Measurements from ENCODE around the gene IL20.

IL20 gene

DNA sequence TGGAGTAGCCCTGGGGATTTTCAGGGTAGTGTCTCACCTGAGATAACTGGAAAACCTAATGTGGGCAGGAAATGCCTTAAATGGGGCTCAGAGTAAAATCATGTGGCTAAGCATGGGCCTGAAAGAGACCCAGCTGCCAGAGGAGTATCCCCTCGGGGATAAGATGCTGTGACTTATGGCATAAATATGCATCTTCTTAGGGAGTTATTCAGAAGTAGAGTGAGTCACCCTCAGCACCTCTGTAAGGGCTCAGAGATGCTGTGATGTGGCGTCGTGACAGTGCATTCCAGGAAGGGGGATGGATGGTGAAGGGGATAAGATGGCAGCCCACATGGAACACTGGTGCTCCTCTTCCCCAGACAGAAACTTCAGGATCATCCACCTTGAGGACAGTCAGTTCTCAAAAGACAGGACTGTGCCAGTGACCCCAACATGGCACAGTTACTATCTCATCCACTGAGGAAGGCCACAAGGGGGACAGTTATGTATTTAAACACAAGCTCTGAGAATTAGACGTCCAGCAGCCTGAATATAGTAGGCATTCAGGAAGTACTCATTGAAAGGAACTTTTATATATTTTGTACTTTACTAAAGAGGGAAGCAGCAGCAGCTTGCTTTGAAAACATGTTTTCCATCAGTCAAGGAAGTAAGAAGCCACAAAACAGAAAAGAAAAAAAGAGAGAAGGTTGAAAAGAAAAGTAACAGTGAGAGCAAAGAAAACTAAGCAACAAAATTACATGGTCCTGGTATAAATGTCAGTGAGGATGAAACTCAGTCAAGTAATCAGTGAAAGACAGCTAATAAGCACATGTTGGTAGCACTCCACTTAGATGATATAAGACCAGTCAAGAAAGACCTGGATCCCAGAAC is 40.1 kb downstream of the IL20 start:
- TF ChIP-seq TAF1 (IDR thresholded peaks at IDR 0.05; ENCODE audit: low read depth) (no peak), FOXM1 (IDR thresholded peaks at IDR 0.05; ENCODE audit: borderline replicate concordance, low read depth) (no peak), TCF12 (IDR thresholded peaks at IDR 0.05; ENCODE audit: low read depth) (no peak), TEAD4 (IDR thresholded peaks at IDR 0.05) (no peak), NFIC (IDR thresholded peaks at IDR 0.05) (no peak), EGR1 (IDR thresholded peaks at IDR 0.05) (no peak), CEBPB (IDR thresholded peaks at IDR 0.05) (no peak), ZBTB7A (IDR thresholded peaks at IDR 0.05; ENCODE audit: low read depth) (no peak), YY1 (IDR thresholded peaks at IDR 0.05; ENCODE audit: low read depth) (no peak), EP300 (IDR thresholded peaks at IDR 0.05; ENCODE audit: borderline replicate concordance) (no peak), CREB1 (IDR thresholded peaks at IDR 0.05; ENCODE audit: low read depth) (no peak), RAD21 (IDR thresholded peaks at IDR 0.05; ENCODE audit: low read depth) (no peak)
- TF ChIP-seq, protein P1, sequence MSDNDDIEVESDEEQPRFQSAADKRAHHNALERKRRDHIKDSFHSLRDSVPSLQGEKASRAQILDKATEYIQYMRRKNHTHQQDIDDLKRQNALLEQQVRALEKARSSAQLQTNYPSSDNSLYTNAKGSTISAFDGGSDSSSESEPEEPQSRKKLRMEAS (IDR thresholded peaks at IDR 0.05): no peak
- TF ChIP-seq, protein P2, sequence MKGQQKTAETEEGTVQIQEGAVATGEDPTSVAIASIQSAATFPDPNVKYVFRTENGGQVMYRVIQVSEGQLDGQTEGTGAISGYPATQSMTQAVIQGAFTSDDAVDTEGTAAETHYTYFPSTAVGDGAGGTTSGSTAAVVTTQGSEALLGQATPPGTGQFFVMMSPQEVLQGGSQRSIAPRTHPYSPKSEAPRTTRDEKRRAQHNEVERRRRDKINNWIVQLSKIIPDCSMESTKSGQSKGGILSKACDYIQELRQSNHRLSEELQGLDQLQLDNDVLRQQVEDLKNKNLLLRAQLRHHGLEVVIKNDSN (IDR thresholded peaks at IDR 0.05): no peak
- TF ChIP-seq, protein P3, sequence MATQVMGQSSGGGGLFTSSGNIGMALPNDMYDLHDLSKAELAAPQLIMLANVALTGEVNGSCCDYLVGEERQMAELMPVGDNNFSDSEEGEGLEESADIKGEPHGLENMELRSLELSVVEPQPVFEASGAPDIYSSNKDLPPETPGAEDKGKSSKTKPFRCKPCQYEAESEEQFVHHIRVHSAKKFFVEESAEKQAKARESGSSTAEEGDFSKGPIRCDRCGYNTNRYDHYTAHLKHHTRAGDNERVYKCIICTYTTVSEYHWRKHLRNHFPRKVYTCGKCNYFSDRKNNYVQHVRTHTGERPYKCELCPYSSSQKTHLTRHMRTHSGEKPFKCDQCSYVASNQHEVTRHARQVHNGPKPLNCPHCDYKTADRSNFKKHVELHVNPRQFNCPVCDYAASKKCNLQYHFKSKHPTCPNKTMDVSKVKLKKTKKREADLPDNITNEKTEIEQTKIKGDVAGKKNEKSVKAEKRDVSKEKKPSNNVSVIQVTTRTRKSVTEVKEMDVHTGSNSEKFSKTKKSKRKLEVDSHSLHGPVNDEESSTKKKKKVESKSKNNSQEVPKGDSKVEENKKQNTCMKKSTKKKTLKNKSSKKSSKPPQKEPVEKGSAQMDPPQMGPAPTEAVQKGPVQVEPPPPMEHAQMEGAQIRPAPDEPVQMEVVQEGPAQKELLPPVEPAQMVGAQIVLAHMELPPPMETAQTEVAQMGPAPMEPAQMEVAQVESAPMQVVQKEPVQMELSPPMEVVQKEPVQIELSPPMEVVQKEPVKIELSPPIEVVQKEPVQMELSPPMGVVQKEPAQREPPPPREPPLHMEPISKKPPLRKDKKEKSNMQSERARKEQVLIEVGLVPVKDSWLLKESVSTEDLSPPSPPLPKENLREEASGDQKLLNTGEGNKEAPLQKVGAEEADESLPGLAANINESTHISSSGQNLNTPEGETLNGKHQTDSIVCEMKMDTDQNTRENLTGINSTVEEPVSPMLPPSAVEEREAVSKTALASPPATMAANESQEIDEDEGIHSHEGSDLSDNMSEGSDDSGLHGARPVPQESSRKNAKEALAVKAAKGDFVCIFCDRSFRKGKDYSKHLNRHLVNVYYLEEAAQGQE (IDR thresholded peaks at IDR 0.05; ENCODE audit: low read depth): no peak

DNA sequence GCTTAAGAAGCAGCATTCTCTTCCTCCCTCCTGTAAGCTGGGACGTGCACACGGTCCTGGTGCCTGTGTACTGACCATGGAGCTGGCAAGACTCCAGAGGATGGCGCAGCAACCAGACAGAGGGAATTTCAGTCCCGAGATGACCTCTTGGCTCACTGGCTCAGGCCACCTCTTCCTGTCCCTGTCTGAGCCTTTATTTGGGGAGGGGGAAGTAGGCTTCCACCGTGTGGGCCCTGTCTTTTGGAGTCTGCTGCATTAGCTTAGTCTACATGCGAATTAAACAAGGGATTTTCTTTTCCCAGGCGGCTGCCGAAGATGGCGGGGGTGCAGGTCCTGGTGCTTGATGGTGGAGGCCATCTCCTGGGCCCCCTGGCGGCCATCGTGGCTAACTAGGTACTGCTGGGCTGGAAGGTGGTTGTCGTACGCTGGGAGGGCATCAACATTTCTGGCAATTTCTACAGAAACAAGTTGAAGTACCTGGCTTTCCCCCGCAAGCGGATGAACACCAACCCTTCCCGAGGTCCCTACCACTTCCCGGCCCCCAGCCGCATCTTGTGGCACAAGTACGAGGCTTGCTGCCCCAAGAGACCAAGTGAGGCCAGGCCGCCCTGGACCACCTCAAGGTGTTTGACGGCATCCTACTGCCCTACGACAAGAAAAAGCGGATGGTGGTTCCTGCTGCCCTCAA is 42.0 kb downstream of the IL20 start:
- TF ChIP-seq EGR1 (IDR thresholded peaks at IDR 0.05): no peak
- TF ChIP-seq, protein P1 (IDR thresholded peaks at IDR 0.05): no peak
- no peak for TF ChIP-seq EP300 (IDR thresholded peaks at IDR 0.05; ENCODE audit: borderline replicate concordance)
- no peak for TF ChIP-seq NFIC (IDR thresholded peaks at IDR 0.05)
- TF ChIP-seq, protein P3 (IDR thresholded peaks at IDR 0.05; ENCODE audit: low read depth): no peak
- TF ChIP-seq RAD21 (IDR thresholded peaks at IDR 0.05; ENCODE audit: low read depth): peak; percentile 15; the same call in 1 of the 2 replicates
- TF ChIP-seq, protein P2 (IDR thresholded peaks at IDR 0.05): no peak
- TF ChIP-seq TAF1 (IDR thresholded peaks at IDR 0.05; ENCODE audit: low read depth): no peak

DNA sequence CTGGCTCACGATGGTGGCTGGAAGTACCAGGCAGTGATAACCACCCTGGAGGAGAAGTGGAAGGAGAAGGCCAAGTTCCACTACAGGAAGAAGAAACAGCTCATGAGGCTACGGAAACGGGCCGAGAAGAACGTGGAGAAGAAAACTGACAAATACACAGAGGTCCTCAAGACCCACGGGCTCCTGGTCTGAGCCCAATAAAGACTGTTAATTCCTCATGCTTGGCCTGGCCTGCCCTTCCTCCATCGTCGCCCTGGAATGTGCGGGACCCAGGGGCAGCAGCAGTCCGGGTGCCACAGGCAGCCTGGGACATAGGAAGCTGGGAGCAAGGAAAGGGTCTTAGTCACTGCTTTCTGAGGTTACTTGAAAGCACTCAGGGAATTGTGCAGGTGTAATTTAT is 42.6 kb downstream of the IL20 start:
- TF ChIP-seq TCF12 (IDR thresholded peaks at IDR 0.05; ENCODE audit: low read depth): no peak
- no peak for TF ChIP-seq EGR1 (IDR thresholded peaks at IDR 0.05)
- TF ChIP-seq ZBTB7A (IDR thresholded peaks at IDR 0.05; ENCODE audit: low read depth): no peak
- TF ChIP-seq CEBPB (IDR thresholded peaks at IDR 0.05): no peak
- TF ChIP-seq, protein P2 (IDR thresholded peaks at IDR 0.05): no peak
- TF ChIP-seq, protein P3 (IDR thresholded peaks at IDR 0.05; ENCODE audit: low read depth): no peak
- TF ChIP-seq RAD21 (IDR thresholded peaks at IDR 0.05; ENCODE audit: low read depth): no peak
- TF ChIP-seq TAF1 (IDR thresholded peaks at IDR 0.05; ENCODE audit: low read depth): no peak
- no peak for TF ChIP-seq FOXM1 (IDR thresholded peaks at IDR 0.05; ENCODE audit: borderline replicate concordance, low read depth)
- TF ChIP-seq, protein P1 (IDR thresholded peaks at IDR 0.05): no peak
- TF ChIP-seq CREB1 (IDR thresholded peaks at IDR 0.05; ENCODE audit: low read depth): no peak
- no peak for TF ChIP-seq TEAD4 (IDR thresholded peaks at IDR 0.05)
- no peak for TF ChIP-seq EP300 (IDR thresholded peaks at IDR 0.05; ENCODE audit: borderline replicate concordance)
- no peak for TF ChIP-seq NFIC (IDR thresholded peaks at IDR 0.05)
- TF ChIP-seq YY1 (IDR thresholded peaks at IDR 0.05; ENCODE audit: low read depth): no peak
